ENCODE results near the gene SERPINH1. TPM values are rescaled to one million over a fixed set of nuclear protein-coding genes. Genes with fewer than 3 reads are reported as not detected.

SERPINH1 gene
- polyA plus RNA-seq, 3 donors: 1.6 to 4.6 (median 2.1) TPM

- H3K36me3 ChIP-seq (replicated peaks in 1 of 2; ENCODE audit: control insufficient read depth in 1 of 2, insufficient read depth in 2 of 2, low read length in 2 of 2): no peaks in the 10 kb centered on the region
- H3K4me1 ChIP-seq (ENCODE audit: control insufficient read depth in 1 of 2, insufficient read depth in 2 of 2, low read length in 2 of 2): no peaks in the 10 kb centered on the region
- no peaks in the 10 kb centered on the region for H3K27me3 ChIP-seq (ENCODE audit: control insufficient read depth in 2 of 2, insufficient read depth in 2 of 2, low read length in 2 of 2)
- no peaks in the 10 kb centered on the region for H4K20me1 ChIP-seq (ENCODE audit: insufficient read depth, low read length)
- H3K9me3 ChIP-seq (replicated peaks in 1 of 2; ENCODE audit: control insufficient read depth in 1 of 2, insufficient read depth in 1 of 2, low read length in 2 of 2): no peaks in the 10 kb centered on the region
- no peak overlapping the region for H3K27ac ChIP-seq (ENCODE audit: low read depth in 1 of 2, low read length in 2 of 2)
- TF ChIP-seq, protein P1, sequence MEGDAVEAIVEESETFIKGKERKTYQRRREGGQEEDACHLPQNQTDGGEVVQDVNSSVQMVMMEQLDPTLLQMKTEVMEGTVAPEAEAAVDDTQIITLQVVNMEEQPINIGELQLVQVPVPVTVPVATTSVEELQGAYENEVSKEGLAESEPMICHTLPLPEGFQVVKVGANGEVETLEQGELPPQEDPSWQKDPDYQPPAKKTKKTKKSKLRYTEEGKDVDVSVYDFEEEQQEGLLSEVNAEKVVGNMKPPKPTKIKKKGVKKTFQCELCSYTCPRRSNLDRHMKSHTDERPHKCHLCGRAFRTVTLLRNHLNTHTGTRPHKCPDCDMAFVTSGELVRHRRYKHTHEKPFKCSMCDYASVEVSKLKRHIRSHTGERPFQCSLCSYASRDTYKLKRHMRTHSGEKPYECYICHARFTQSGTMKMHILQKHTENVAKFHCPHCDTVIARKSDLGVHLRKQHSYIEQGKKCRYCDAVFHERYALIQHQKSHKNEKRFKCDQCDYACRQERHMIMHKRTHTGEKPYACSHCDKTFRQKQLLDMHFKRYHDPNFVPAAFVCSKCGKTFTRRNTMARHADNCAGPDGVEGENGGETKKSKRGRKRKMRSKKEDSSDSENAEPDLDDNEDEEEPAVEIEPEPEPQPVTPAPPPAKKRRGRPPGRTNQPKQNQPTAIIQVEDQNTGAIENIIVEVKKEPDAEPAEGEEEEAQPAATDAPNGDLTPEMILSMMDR (IDR thresholded peaks at IDR 0.05): no peak
- no peak overlapping the region for H3K9ac ChIP-seq (ENCODE audit: insufficient read depth, low read length, poor library complexity, severe bottlenecking)
- Mint-ChIP-seq H3K4me3 (no peak overlapping the region), H3K9me3 (no peaks in the 10 kb centered on the region), H3K27ac (peak overlapping the region in 1 of 7 donors; percentile 36), H3K36me3 (no peaks in the 10 kb centered on the region), H3K4me1 (no peaks in the 10 kb centered on the region), H3K27me3 (ENCODE audit: low read depth in 3 of 3) (peaks cover 3 to 11% (median 8%) of the 10 kb centered on the region in 3 donors)
- DNase-seq: no peak
- no peak overlapping the region for H3K4me3 ChIP-seq (replicated peaks in 1 of 3; ENCODE audit: low read depth in 2 of 3, low read length in 3 of 3)
- H2AFZ ChIP-seq (ENCODE audit: insufficient read depth, low read depth, low read length, poor library complexity, severe bottlenecking): no peak overlapping the region
- intact Hi-C loops (cut with micrococcal nuclease): no loop called here
- no peaks in the 10 kb centered on the region for H3K79me2 ChIP-seq (ENCODE audit: insufficient read depth, low read length)
- 95% methylated on average over 10 of the region's 12 CpGs for WGBS (ENCODE audit: insufficient coverage)
- H3K4me2 ChIP-seq (replicated peaks; ENCODE audit: extremely low read depth, low read length, poor library complexity, severe bottlenecking): no peak overlapping the region
Observed at GRCh38 chr11:75555079-75555811, 6.8 kb upstream of the SERPINH1 start.

DNA sequence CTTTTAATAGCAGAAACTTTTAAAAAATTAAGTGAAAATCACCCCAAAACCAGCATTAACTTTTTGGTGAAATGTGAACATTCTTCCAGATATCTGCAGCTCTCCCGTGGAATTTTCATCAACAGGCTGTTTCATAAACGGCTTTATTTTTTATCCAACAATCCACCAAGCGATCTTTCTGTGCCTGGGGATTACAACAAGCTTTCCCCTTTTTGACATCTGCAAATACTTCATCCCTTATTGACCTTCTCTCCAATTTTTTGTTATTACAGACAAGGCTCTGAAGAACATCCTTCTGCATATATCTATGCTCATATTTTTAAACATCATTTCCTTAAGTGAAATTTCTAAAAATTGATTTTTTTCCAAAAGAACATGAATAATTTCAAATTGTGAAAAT, 5.8 kb upstream of the SERPINH1 start:
- no peak overlapping the region for H3K4me2 ChIP-seq (replicated peaks; ENCODE audit: extremely low read depth, low read length, poor library complexity, severe bottlenecking)
- no peaks in the 10 kb centered on the region for H3K4me1 ChIP-seq (ENCODE audit: control insufficient read depth in 1 of 2, insufficient read depth in 2 of 2, low read length in 2 of 2)
- H3K4me1 Mint-ChIP-seq: no peaks in the 10 kb centered on the region
- peaks cover 5 to 7% of the 10 kb centered on the region in 2 donors for H3K27me3 ChIP-seq (ENCODE audit: control insufficient read depth in 2 of 2, insufficient read depth in 2 of 2, low read length in 2 of 2)
- intact Hi-C loops (cut with micrococcal nuclease): no loop called here
- H3K36me3 Mint-ChIP-seq: no peaks in the 10 kb centered on the region
- no peak for DNase-seq
- no peaks in the 10 kb centered on the region for H3K36me3 ChIP-seq (replicated peaks in 1 of 2; ENCODE audit: control insufficient read depth in 1 of 2, insufficient read depth in 2 of 2, low read length in 2 of 2)
- TF ChIP-seq, protein P1 (IDR thresholded peaks at IDR 0.05): no peak
- H3K79me2 ChIP-seq (ENCODE audit: insufficient read depth, low read length): no peaks in the 10 kb centered on the region
- H3K4me3 Mint-ChIP-seq: no peak overlapping the region
- H3K27me3 Mint-ChIP-seq (ENCODE audit: low read depth in 3 of 3): peaks cover 7 to 20% (median 7%) of the 10 kb centered on the region in 3 donors
- no peak overlapping the region for H3K27ac ChIP-seq (ENCODE audit: low read depth in 1 of 2, low read length in 2 of 2)
- no peak overlapping the region for H3K27ac Mint-ChIP-seq
- H3K9me3 ChIP-seq (replicated peaks in 1 of 2; ENCODE audit: control insufficient read depth in 1 of 2, insufficient read depth in 1 of 2, low read length in 2 of 2): no peaks in the 10 kb centered on the region
- H3K9ac ChIP-seq (ENCODE audit: insufficient read depth, low read length, poor library complexity, severe bottlenecking): no peak overlapping the region
- H4K20me1 ChIP-seq (ENCODE audit: insufficient read depth, low read length): no peaks in the 10 kb centered on the region
- no peak overlapping the region for H2AFZ ChIP-seq (ENCODE audit: insufficient read depth, low read depth, low read length, poor library complexity, severe bottlenecking)
- no peak overlapping the region for H3K4me3 ChIP-seq (replicated peaks in 1 of 3; ENCODE audit: low read depth in 2 of 3, low read length in 3 of 3)
- WGBS (ENCODE audit: insufficient coverage): 73% methylated on average over 2 of the region's 3 CpGs
- H3K9me3 Mint-ChIP-seq: peaks cover 0 to 2% (median 0%) of the 10 kb centered on the region in 7 donors
